Stomach (tissue), 4 donors: ENCODE measurements around the gene RAD23A.

ENCODE experiments used
- POLR2A ChIP-seq, 4 donors: fragments of 450-650 bp; IDR thresholded peaks; one replicate each; pipeline ENCODE4 v1.6.1; 2016; ENCODE audit warnings: antibody characterized with exemption in 4 of 4, control low read depth in 2 of 4, mild to moderate bottlenecking in 1 of 4, moderate library complexity in 1 of 4
- TF ChIP-seq, protein P1 (sequence below), 7 experiments: fragments of 450-650 bp in 4 of 7; fragments of 200-600 bp in 3 of 7; sonication (generic) in 3 of 7; IDR thresholded peaks; one replicate each; pipeline ENCODE4 v1.5.1; 2016 to 2019; ENCODE audit warnings: antibody characterized with exemption in 7 of 7, control low read depth in 2 of 7, mild to moderate bottlenecking in 1 of 7

DNA sequence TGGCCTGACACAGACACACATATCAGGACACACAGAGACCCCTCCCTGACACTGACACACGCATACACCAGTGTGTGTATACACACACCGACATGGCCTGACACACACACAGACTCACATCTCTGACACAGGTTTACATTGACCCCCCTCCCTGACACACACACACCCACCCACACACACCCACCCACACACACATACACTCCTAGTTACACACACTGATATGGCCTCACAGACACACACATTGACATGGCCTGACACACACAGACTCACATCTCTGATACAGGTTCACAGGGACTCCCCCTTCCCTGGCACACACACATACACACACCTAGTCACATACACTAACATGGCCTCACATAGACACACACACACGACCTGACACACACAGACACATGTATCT, 45.2 kb downstream of the RAD23A start:
- TF ChIP-seq, protein P1, sequence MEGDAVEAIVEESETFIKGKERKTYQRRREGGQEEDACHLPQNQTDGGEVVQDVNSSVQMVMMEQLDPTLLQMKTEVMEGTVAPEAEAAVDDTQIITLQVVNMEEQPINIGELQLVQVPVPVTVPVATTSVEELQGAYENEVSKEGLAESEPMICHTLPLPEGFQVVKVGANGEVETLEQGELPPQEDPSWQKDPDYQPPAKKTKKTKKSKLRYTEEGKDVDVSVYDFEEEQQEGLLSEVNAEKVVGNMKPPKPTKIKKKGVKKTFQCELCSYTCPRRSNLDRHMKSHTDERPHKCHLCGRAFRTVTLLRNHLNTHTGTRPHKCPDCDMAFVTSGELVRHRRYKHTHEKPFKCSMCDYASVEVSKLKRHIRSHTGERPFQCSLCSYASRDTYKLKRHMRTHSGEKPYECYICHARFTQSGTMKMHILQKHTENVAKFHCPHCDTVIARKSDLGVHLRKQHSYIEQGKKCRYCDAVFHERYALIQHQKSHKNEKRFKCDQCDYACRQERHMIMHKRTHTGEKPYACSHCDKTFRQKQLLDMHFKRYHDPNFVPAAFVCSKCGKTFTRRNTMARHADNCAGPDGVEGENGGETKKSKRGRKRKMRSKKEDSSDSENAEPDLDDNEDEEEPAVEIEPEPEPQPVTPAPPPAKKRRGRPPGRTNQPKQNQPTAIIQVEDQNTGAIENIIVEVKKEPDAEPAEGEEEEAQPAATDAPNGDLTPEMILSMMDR (IDR thresholded peaks at IDR 0.05) = no peak
- TF ChIP-seq POLR2A (IDR thresholded peaks at IDR 0.05) = no peak
